Prostate gland (tissue), 2 donors: ENCODE measurements around the gene DPM3.

Experiments
- POLR2A ChIP-seq: fragments of 450-650 bp; IDR thresholded peaks from one replicate; pipeline ENCODE4 v1.6.1; 2016; ENCODE audit warnings: antibody characterized with exemption, mild to moderate bottlenecking
- TF ChIP-seq, protein P1 (sequence below), 4 experiments: fragments of 200-600 bp in 2 of 4; fragments of 450-650 bp in 2 of 4; sonication (generic) in 2 of 4; IDR thresholded peaks; 1 replicate in 3 of 4; 2 replicates in 1 of 4; pipeline ENCODE4 v1.5.1; 2016 to 2019; ENCODE audit warnings: antibody characterized with exemption in 4 of 4, mild to moderate bottlenecking in 2 of 4, moderate library complexity in 2 of 4

DNA sequence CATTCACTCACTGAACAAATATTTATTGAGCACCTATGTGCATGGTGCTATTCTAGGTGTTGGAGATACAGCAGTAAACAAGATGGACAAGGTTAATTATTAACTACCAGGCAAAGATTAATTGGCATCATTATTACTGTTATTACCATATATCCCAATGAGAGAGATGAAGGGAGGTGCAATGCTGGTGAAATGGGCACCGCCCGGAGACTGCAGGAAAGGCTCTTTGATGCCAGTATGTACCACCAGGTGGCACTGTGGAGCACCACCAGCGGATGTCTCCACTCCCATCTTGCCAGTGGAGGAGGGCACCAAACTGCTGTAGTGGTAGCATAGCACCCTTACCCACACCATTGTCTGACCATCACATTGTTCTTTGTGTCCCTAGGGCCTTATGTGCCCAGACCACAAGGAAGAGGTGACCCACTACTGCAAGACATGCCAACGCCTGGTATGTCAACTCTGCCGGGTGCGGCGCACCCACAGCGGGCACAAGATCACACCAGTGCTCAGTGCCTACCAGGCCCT, 36.3 kb upstream of the DPM3 start:
- TF ChIP-seq POLR2A: no peak
- TF ChIP-seq, protein P1, sequence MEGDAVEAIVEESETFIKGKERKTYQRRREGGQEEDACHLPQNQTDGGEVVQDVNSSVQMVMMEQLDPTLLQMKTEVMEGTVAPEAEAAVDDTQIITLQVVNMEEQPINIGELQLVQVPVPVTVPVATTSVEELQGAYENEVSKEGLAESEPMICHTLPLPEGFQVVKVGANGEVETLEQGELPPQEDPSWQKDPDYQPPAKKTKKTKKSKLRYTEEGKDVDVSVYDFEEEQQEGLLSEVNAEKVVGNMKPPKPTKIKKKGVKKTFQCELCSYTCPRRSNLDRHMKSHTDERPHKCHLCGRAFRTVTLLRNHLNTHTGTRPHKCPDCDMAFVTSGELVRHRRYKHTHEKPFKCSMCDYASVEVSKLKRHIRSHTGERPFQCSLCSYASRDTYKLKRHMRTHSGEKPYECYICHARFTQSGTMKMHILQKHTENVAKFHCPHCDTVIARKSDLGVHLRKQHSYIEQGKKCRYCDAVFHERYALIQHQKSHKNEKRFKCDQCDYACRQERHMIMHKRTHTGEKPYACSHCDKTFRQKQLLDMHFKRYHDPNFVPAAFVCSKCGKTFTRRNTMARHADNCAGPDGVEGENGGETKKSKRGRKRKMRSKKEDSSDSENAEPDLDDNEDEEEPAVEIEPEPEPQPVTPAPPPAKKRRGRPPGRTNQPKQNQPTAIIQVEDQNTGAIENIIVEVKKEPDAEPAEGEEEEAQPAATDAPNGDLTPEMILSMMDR (IDR thresholded peaks at IDR 0.05): peak; percentile 78 to 95 (median 90)
